ENCODE results near the gene TLL2.

- TF ChIP-seq GATA2 (IDR thresholded peaks at IDR 0.05; ENCODE audit: low read depth, low read length) (no peak), GATA3 (IDR thresholded peaks at IDR 0.05; ENCODE audit: low read depth, low read length) (no peak)
These were observed 101.9 kb downstream of the TLL2 start for GRCh38 chr10:96411716-96412320.

Data from SH-SY5Y (cell line).